HG02623 (cell line): Measurements from ENCODE around the gene ALDH3A2.

Experiments used
- ATAC-seq: cut with Tn5 transposase; IDR thresholded peaks from one replicate; pipeline ENCODE4 v1.9.1; 2021; ENCODE audit warnings: moderate library complexity; ENCODE audit not compliant: unreplicated experiment

ALDH3A2 gene

GRCh38 chr17:19648475-19649273 lies at the start of gene ALDH3A2:
Gene ALDH3A2 (plus strand): TSS chr17:19648751. CDS start chr17:19648972, 221 bp downstream.
- ATAC-seq: peak; percentile 86

GRCh38 chr17:19610311-19610710 lies 38.2 kb upstream of the ALDH3A2 start:
- no peak for ATAC-seq

- no peak for ATAC-seq
These were observed 37.7 kb upstream of the ALDH3A2 start for GRCh38 chr17:19610879-19611278.

GRCh38 chr17:19613979-19614378 lies 34.6 kb upstream of the ALDH3A2 start:
- ATAC-seq: no peak

GRCh38 chr17:19614900-19615299 lies 33.7 kb upstream of the ALDH3A2 start:
- no peak for ATAC-seq

GRCh38 chr17:19618015-19618414 lies 30.5 kb upstream of the ALDH3A2 start:
- no peak for ATAC-seq

- no peak for ATAC-seq
These were observed 28.7 kb upstream of the ALDH3A2 start for GRCh38 chr17:19619705-19620325.

GRCh38 chr17:19621697-19622096 lies 26.9 kb upstream of the ALDH3A2 start:
- ATAC-seq: no peak

- no peak for ATAC-seq
These were observed 22.5 kb upstream of the ALDH3A2 start for GRCh38 chr17:19626079-19626478.

GRCh38 chr17:19629449-19629848 lies 19.1 kb upstream of the ALDH3A2 start:
- ATAC-seq: no peak

GRCh38 chr17:19630035-19630434 lies 18.5 kb upstream of the ALDH3A2 start:
- no peak for ATAC-seq

GRCh38 chr17:19630661-19631060 lies 17.9 kb upstream of the ALDH3A2 start:
- no peak for ATAC-seq

- ATAC-seq: no peak
These were observed 16.6 kb upstream of the ALDH3A2 start for GRCh38 chr17:19631905-19632304.

GRCh38 chr17:19641687-19642372 lies 6.7 kb upstream of the ALDH3A2 start:
- ATAC-seq: no peak

GRCh38 chr17:19642373-19642893 lies 6.1 kb upstream of the ALDH3A2 start:
- ATAC-seq: no peak

- ATAC-seq: no peak
These were observed 3.9 kb upstream of the ALDH3A2 start for GRCh38 chr17:19644493-19645210.

- ATAC-seq: no peak
These were observed 2.8 kb upstream of the ALDH3A2 start for GRCh38 chr17:19645734-19646201.

GRCh38 chr17:19646788-19647696 lies 1.5 kb upstream of the ALDH3A2 start:
- no peak for ATAC-seq

- peak; percentile 24 for ATAC-seq
These were observed 665 bp upstream of the ALDH3A2 start for GRCh38 chr17:19647697-19648474.
